Activated T-cell treated with anti-CD3 and anti-CD28 coated beads for 4 hours (primary cell): ENCODE results near the gene SLC40A1.
"Not testable (repeated sequence)": the region's sequence is repeated elsewhere in the genome, so short reads cannot be mapped to it uniquely, and the experiment has no call there.

ENCODE experiments used
- DNase-seq: peaks from one replicate; pipeline ENCODE4 v3.0.0-alpha.2; 2020

SLC40A1 gene, protein sequence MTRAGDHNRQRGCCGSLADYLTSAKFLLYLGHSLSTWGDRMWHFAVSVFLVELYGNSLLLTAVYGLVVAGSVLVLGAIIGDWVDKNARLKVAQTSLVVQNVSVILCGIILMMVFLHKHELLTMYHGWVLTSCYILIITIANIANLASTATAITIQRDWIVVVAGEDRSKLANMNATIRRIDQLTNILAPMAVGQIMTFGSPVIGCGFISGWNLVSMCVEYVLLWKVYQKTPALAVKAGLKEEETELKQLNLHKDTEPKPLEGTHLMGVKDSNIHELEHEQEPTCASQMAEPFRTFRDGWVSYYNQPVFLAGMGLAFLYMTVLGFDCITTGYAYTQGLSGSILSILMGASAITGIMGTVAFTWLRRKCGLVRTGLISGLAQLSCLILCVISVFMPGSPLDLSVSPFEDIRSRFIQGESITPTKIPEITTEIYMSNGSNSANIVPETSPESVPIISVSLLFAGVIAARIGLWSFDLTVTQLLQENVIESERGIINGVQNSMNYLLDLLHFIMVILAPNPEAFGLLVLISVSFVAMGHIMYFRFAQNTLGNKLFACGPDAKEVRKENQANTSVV

DNA sequence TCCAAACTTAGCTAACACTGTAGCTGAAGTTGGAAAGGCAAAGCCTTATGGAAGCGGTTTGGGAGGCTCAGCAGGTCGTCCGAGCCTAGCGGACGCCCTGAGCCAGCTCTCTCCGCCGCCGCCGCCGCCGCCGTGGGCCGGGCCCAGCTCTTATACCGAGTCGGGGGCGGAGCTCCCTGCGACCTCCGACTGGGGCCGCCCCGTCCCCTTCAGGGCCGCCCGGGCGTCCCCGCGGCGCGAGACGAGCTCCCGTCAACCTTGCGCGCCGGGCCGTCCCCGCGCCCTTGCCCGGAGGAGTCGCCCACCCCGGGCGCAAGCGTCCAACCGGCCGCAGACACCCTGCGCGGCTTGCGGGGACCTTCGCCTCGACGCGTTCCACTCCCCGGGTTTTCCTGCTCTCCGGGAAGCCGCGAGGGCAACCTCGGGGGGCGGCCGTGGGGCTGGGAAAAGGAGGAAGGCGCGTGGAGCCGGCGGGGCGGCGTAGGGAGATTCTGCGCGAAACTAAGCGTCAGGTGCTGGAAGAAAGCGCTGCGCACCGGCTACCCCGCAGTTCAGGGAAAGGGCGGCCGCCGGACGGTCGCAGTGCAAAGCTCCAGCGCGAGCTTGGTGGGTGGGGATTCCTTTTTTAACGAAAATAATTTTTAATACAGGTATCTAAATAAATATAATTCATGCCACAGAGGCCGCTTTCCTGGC lies at the start of gene SLC40A1:
TSS of gene SLC40A1 (minus strand) at position 129 of the 696 bp plus-strand sequence. CDS start 326 bp downstream, outside the sequence.
- peak; percentile 37 for DNase-seq

DNA sequence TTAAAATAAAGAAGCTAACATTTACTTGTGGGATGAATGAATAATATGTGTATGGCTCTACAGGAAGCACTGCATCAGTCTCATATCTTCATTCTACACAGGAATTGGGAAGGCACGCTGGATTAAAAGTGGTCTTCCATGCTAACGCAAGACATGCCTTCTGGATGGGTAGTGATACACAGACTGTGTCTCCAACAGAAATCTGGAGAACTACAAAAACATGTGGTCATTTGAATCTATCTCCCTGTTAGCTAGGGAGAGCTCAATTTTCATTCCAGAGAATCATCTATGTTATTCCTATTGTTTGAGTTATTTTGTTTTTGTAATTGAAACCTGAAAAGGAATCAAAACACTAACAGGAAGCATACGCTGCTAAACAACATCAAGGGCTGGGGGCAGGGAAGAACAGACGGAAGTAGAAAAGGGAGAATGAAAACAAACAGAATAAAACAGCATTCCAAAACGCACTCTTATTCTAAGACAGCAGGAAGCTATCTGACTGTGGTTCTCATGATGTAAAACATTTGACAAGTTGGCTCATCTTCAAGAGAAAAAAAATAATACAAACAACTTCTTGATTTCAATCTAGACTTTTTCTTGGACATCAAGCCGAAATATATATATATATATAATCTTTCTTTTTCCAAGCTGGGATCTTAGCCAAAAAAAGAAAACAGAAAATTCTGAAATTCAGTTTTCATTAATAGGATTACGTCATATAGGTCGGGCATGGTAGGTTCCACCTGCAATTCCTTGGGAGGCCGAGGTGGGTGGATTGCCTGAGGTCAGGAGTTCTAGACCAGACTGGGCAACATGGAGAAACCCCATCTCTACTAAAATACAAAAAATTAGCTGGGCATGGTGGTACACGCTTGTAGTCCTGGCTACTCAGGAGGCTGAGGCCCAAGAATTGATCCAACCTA lies 49.2 kb upstream of the SLC40A1 start:
- no peak for DNase-seq

DNA sequence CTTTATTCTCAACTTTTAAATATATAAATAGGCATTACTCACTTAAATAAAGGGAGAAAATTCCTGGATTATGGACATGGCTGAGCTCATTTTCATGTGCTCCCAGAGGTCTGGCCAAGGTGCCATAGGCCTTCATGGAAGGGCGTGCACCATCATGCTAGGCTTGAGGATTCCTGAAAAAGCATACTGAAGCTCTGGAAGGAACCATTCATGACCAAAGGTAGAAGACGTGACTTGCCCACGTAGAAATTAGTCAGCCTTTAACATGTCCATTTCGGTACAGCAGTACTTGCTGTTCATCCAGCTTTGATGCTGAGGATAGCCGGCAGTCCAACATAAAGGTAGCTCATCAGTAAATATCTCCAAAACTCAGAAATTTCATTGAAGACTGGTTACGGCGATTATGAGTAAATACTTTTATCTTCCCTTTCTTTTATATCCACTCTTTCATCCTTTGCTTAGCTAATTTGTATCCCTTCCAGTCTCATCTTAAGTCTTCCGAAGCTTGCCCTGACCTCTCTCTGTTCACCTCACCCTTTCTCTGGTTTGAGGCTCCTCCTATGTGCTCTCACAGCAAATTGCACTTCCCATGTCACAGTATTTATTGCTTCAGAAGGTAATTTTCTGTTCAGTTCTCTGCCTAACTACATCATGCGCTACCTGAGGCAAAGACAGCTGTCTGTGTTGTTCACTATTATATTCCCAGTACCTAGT lies 48.4 kb upstream of the SLC40A1 start:
- no peak for DNase-seq

DNA sequence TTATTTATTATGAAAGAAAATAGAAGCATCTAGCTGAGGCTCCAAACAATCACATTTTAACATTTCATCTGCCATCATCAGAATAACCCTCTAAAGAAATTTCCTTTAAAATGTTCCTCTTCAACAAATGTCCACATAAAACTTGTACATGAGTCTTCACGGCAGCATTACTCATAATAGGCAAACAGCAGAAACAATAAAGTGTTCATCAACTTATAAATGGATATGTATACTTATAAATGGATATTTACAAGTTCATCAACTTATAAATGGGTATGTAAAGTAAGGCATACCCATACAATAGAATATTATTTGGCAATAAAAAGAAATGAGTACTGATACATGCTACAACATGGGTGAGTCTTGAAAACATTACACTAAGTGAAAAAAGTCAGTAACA lies 47.2 kb upstream of the SLC40A1 start:
- DNase-seq = no peak

DNA sequence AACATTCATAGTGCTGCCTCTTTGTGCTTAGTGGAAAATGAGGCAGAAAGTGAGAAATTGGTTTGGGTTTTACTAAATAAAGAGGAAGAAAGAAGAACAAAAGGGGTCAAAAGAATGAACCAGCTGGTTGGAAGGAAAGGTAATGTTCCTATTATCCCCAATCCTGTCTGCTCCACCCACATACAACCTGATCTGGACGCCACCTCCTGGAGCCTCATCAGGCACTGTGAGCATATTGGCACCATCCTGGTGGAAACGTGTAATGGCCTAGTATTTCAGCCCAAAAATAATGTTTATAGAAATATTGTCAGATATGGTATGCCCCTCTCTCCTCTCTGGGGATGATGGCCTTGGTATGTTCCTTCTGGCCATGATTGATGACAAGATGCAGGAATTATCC lies 45.0 kb upstream of the SLC40A1 start:
- DNase-seq = no peak

DNA sequence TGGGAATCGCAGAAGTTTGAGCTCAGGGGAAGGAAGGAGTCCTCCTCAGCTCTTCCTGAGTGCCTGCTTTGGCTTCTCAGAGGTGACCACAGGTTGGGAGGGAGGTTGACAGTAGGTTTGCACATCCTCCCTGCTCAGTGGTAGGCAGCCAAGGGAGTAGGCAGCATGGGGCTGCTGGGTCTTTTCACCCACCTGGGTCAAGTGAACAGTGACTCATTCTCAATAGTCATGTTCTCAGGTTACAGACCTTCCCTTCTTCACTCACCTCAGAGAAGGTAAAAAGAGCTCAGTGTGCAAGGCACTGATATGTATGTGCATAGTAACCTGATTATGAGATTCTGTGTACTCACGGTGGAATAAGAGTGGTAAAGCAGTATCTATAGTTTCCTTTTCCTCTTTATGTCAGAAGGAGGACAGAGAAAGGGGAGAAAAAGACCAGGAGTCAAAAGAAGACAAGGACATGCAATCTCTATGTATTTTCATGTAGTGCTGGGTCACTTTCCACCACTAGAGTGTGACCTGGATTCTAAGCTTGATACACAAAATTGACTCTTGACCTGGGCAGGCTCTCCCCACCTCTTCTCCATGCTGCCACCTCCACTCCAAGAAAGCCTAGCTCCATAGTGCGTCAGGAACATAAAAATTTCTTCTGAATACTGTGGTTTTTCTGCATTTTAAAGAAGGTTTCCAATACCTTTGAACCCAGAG lies 44.2 kb upstream of the SLC40A1 start:
- no peak for DNase-seq

DNA sequence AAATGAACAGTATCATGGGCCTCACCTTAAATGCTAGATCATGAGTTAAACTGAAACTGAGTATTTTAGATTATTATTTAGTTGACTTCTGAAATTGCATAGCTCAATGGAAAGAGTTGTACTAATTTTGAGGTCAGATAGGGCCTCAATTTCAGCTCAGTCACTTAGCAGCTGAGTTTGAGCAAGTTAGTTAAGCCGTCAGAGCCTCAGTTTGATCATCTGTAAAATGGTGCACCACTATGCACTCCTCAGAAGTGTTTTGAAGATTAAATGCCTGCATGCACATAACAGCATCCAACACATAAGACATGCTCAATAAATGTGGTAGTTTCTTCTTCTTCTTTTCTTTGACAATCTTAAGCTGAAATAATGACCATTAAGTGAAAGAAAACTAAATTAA lies 42.5 kb upstream of the SLC40A1 start:
- DNase-seq = no peak

DNA sequence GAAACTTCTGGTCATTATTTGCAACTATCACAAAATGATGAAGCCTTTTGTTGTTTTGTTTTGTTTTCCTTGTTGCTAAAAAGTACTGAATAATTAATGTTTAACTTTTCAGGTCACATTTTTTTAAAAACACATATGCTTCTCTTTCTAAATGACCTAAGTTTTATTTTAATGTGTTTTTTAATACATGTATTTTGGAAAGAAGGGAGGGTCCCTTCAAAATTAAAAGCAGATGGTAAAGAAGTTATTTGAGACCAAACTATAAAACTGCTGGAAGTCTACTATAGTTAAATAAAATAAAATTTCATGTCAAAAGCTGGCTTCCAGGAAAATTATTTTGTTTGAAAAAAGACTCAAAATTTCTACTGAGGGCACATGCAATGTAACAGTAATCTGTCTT lies 41.2 kb upstream of the SLC40A1 start:
- no peak for DNase-seq

DNA sequence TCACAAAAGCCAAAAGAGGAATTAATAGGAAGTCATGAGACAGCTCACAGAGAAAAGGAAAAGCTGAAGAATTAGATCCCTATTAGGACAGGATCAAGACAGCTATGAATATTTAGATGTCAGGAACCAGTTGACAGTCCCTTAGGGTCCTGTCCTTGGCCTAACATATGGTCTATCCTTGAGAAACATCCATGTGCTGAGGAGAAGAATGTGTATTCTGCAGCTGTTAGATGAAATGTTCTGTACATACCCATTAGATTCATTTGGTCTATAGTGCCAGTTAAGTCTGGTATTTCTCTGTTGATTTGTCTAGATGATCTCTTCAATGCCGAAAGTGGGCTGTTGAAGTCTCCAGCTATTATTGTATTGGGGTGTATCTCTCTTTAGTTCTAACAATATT lies 37.6 kb upstream of the SLC40A1 start:
- DNase-seq = no peak

DNA sequence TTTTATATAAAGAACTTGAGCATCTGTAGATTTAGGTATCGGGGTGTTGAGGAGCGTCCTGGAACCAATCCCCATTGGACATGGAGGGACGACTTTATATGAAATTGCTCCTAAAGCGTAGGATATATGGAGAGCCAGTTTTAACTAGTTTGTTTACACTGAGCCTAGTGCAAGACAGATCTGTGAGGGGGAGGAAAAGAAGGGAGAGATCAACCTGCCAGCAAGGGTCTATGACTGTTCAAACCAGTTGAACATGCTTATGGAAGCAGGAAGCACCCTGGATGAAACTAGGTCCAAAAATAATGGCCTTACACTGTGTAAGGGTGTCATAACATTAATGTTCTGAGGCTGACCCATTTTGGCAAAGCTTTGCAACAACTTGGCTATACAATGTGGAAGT lies 34.0 kb upstream of the SLC40A1 start:
- DNase-seq = no peak

DNA sequence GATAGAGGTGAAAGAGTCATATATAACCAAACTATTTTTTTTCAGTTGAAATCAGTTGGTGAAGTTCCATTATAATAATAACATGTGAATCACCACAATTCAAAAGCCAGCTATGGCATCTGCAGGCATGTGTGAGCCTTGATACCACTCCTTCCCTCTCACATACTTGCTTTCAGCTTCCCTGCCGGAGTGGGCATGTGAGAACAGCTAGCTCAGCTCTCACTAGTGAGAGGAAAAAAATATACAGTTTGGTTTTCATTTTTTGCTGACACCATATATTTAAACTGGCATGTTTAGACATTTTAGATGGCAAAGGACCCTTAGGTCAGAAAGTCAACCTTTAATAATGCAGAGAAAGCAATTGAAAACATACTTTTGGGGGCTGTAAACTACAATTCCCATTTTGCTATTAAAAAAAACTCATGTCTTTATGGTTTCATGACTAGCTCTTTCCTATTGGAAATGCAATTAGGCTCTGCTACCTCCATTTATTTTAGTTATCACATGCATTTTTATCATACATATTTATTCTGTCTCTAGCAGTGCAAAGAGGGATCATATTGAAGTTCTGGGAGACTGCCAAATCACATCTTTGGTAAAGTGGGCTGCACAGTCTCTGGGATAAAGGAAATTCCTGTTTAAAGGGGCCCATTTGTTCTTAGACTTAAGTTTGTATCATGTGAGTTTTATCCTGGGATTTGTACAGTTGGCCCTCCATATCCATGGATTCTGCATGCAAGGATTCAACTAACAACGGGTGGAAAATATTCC lies 33.2 kb upstream of the SLC40A1 start:
- no peak for DNase-seq

DNA sequence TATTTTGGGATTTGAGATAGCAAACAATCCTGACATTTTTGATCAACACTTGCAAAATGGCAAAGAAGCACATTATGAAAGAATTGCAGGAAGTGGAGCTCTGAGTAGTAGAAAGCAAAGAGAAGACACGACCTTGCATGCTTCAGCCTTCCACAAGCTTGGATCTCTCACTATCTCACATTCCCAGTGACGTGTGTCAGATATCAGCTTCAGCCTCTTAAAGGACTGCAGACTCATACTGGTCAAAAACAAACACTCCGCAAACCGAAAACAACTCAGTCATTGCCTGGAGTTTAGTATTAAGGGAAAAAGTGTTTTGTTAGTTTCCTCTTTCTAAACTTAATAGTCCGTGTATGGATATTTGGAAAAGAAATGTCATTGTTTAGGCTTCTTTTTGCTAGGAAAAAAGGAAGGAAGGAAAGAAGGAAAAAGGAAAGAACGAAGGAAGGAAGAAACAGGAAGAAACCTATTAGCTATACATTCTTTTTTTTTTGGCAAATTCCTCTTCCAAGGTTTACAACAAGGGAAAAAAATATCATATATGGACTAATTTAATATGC lies 32.6 kb upstream of the SLC40A1 start:
- no peak for DNase-seq

DNA sequence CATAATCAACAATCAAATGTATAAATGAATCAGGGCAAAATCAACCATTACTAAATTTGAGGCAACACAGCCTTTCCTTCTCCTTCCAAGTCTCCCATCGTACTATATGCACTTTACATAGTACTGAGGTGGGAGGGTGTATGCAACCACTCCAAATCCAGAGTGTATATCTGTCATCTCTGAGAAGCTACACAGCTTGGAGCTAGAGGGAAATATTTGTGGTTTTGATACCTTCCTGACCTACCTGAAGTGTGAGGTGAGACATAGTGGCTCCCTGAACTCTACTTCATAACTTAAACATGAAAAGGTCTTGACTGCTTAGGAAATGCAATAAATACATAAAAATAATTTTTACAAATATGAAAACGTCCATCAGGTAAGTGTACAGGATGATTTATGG lies 30.1 kb upstream of the SLC40A1 start:
- DNase-seq = no peak

DNA sequence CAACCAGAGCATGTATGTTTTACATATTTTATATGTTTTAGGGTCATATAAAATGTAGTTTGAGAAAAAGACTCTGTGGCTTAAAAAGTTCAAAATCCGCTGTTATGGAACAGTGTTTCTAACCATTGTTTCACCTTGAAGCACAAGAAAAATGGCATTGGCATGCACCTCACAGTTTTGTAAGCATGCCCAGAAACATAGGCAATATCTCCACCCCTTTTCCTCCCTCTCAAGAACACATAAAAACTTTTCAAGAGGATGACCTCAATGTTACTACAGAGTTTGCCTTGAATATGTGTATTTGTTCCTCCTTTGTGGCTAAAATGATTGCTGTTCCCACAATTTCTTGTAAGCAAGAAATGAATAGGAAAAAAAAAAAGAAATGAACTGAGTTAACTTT lies 29.3 kb upstream of the SLC40A1 start:
- DNase-seq = no peak

DNA sequence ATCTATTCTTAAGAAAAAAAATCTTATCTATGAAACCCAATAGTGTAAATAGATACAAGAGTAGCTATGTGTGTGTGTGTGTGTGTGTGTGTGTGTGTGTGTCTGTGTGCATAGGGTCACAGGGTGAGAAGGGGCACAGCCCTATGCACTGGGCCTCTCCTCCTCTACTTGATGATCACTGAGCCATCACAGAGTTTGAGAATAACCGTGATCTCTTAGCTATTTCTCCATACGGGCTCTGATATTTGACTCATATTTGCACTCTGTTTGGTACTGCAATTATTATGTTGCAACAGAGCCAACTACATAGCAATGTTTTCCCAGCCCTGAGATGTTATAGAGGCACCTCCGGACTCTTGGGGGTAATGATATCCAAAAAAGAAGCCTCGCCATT lies 28.8 kb upstream of the SLC40A1 start:
- DNase-seq = no peak

DNA sequence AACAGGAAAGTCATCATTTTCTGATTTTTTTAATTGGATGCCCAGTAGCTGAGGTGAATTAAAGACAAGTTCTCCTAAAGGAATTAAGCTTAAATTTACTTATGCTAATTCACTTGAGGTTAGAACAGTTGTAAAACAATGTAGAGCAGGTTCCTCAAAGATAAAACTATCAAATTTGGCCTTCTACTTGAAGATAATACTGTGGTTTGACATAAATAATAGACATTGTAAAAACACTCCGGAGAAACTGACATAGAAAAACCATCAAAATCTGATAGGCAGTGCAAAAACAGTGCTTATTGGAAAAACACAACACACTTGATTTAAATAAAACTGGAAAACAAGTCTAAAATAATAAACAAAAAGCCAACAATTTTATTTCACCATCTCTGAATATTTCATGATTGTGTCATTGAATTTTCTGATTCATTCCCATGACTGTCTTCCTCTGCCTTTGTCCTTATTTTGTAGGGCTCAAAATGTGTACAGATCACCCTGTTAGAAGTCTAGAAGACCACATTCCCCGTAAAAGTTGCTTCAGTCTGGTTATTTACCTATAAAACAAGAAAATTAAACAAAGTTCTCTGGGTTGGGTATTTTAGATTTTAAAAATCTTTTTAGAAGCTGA lies 28.3 kb upstream of the SLC40A1 start:
- no peak for DNase-seq

DNA sequence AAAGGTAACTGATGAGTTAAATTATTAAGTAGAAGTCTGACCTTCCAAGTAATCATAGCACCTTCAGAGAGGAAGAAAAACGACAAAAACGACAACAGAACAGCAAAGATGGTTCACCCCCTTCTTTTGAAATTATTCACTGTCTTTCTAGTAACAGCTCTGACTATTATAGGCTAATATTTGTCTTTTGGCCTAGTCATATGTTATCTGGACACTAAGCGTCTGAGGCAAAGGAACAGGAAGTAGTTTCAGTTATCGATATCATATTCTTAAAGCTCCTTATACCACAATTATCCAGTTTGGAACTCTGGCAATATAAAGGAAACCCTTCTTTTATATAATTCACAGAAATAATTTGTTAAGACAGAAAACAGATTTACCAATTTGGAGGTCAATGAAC lies 27.6 kb upstream of the SLC40A1 start:
- DNase-seq = no peak

DNA sequence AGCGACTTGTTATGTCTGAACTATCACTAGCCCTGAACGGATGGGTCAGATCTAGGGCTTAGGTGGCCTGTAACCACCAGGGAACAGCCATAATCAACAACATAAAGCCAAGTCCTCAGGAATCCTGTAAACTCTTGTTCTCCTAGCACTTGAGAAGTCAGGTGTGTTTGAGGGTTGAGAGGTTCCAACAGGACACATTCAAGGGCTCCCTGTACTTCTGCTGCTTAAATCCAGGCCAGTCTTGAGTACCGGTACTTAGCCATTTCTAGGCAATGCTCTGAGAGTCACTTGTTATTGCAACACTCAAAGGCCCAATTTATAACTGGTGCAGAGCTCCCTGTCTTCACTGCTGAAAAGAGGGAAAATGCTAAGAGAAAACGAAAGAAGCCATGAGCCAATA lies 21.6 kb upstream of the SLC40A1 start:
- DNase-seq = no peak

DNA sequence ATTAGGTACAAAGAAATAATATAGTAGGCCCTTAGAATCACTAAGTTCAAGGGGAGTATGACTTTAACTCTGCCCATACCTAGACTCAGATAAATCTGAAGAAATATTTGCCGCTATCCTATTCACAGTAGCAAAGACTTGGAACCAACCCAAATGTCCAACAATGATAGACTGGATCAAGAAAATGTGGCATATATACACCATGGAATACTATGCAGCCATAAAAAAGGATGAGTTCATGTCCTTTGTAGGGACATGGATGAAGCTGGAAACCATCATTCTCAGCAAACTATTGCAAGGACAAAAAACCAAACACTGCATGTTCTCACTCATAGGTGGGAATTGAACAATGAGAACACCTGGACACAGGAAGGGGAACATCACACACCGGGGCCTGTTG lies 21.1 kb upstream of the SLC40A1 start:
- not testable (repeated sequence) for DNase-seq

DNA sequence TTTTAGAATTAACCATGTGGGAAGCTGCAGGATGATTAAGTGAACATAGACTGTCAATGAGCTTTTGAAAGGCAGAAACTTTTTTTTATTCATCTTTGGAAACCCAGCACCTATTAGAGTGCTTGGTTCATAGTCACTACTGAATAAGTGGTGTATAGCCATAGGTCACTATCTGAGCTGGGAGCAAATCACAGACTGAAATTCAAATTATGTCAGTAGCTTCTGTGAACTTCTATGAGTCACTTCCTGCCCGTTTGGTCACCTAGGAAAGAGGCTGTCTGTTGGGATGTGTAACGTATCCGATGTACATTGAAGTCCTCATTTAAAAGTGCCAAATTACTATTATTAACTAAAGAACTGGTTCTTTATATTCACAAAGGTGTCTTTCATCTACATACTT lies 20.5 kb upstream of the SLC40A1 start:
- DNase-seq = no peak
